Fibroblast of skin of right biceps (primary cell): Measurements from ENCODE around the gene GBP7.

ENCODE experiments used
- DNase-seq: peaks from one replicate; pipeline ENCODE4 v3.0.0-alpha.2; 2013

The GBP7 gene

DNA sequence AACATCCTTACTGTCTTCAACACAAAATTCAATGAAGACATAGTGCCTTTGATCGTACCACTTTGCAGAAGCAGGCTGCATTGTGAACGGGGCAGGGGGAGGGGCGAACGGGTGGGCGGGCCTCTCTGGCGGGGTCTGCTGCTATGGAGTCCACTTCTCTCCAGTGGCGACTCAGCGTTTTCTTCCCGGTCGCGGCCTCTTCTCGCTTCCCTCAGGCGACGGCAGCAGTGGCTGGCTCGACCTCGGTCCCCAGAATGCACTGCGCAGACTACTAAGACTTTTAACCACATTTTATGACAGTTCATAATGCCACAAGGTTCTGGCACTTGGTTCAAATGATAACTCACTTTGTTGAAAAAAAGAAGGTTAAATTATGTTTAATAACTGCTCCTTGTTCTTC lies 71.1 kb downstream of the GBP7 start:
- no peak for DNase-seq

DNA sequence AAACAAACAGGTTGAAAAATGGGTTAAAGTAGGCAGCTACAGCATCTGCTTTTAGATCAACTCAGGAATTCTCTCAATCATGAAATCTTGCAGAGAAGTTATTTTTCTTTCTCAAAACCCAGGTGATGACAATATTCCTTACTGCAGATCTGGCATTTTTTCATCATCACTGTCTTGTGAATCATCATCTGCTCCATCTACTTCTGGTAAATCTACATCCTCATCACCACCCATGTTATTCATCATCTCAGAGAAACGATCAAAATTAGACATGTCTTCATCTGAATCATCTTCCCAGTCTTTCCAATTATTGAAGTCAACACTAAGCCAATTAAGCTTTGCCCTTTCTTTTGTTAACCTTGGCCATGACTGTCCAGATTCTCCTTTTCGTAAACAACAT lies 71.7 kb downstream of the GBP7 start:
- peak; percentile 81 for DNase-seq

DNA sequence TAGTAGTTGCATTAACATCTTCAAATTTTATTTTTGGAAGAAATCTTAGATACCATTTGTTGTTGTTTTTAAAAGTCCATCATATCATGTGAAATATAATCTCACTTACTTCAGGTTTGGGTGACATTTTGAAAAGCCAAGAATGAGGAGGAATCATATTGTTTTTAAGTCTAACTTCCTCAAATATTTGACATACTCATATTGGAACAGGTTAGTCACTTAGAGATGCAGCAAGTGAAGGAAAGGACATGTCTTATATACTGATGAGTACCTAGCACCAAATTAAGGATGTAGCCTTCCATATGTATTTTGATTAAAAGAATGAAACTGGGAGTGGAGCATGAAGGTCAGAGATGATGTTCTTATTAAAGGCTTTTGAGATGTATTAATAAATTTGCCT lies 73.8 kb downstream of the GBP7 start:
- no peak for DNase-seq

DNA sequence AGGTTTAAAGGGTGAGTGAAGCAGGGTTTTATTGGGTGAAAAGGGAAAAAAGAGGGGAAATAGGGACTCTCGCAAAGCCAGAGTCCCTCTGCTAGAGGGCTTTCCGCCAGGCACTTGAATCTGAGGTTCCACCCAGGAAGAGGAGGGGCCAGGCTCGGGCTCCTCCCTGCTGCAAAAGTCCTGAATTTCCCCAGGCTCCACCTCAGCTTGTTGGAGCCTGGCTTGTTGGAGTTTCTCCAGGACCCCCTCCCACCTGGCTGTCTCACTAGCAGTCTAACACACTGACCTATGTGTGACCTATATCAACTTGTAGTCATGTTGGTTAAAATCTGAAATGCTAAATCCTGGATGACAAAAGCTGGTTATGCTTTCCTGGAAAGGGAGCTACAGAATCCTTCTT lies 75.4 kb downstream of the GBP7 start:
- DNase-seq, result no peak

DNA sequence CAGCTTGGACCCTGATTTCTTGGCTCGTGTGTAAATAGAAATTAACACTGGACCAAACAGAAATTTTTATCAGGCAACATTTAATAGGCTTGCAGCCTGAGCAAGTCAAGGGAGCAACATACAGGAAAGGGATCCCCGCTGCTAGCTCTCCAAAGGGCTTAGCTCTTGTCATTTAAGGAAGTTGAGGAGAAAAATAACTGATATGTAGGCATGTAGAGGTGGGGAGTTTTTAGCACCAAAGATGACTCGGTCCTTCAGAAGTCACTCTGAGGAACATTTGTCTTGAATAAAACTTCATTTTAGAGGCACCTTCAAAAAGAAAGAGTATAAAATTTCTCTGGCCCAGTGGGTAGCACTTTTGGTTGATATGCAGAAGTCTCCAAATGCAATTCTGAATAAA lies 76.9 kb downstream of the GBP7 start:
- DNase-seq, result no peak

DNA sequence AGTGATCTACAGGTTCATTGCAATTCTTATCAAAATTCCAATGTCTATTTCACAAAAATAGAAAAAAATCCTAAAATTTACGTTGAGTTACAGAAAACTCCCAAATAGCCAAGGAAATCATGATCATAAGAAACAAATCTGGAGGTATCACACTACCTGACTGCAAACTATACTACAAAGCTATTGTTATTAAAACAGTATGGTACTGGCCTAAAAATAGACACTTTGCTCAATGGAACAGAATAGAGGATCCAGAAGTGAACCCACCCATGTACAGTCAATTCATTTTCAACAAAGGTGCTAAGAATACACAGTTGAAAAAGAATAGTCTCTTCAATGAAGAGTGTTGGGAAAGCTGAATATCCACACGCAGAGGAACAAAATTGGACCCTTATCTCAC lies 80.1 kb downstream of the GBP7 start:
- no peak for DNase-seq

DNA sequence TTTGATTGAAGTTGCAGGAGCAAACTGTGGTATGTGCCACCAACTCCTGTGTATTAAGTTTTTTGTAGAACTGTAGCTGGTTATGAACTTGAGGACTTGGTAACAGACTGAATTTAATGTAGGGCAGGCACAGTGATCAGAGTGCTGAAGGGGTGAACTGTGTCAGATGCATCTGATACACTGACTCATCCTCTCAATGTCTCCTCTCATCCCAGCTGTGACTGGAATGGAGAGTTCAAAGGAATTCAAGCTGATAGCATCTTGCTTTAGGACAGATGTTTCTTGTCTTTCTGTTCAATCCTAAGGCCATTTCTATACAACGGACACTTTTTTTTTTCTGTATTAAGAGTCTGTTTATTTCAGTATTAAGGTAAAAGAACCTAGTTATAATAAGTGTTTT lies 85.8 kb downstream of the GBP7 start:
- DNase-seq, result peak; percentile 11

DNA sequence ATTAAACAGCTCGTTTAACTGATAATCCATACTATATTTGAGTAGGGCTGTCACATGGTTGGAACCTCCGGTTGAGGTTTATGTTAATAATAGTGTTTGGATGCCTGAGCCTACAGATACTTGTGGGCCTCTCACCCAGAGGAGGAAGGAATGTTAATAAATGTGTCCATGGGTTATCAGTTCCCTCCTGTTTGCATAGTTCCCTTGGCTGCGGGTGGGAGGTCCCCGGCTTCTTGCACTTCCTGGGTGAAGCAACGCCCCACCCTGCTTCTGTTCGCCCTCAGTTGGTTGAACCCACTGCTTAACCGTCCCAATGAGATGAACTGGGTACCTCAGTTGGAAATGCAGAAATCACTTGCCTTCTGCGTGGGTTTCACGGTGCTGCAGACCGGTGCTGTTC lies 87.2 kb downstream of the GBP7 start:
- DNase-seq, result no peak

DNA sequence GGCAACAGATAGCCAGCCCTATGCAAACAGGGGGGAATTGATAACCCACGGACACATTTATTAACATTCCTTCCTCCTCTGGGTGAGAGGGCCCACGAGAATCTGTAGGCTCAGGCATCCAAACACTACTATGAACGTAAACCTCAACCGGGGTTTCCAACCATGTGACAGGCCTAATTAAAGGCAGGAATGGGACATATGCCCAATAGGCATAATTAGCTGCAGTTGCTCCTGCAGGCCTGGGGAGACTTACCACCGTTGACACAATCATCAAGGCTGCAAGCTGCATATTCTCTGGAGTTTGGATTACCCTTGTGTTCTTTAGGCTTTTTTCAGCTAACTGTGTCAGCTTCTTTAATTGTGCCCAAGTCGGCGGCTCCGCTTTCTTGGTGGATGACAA lies 88.6 kb downstream of the GBP7 start:
- DNase-seq, result peak; percentile 30

DNA sequence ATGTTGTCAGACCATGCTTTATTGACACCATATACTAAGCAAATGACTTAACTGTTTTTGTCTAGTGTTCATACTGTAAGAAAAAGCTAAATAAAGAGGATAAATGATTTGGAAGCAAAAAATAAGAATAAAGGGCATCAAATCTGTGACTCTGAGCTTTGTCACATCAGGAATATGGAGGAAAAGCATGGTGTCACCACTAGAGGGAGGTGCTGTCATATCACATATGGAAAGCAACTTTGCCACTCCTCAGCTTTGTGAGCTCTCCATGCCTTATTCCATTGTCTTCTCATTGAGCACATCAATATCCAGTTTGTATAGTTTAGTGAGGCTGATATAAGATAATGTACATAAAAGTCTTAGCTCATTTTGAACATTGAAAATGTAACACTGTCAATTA lies 90.0 kb downstream of the GBP7 start:
- DNase-seq, result no peak
